GM23338 (cell line): ENCODE results near the gene OSBPL3. TPM values are rescaled to one million over a fixed set of nuclear protein-coding genes. Genes with fewer than 3 reads are reported as not detected.

Source experiments
- ATAC-seq: fragments of 200-7000 bp; cut with Tn5 transposase; 3 replicates; pipeline ENCODE4 v1.9.1; 2020
- DNase-seq: peaks from one replicate; pipeline ENCODE4 v3.0.0-alpha.2; 2015; ENCODE audit warnings: low spot score
- H2AFZ ChIP-seq: fragments of 200-600 bp; sonication (generic); 2 replicates; pipeline ENCODE4 v1.8.0; 2016; ENCODE audit warnings: antibody characterized with exemption, mild to moderate bottlenecking, moderate library complexity
- H3F3A ChIP-seq: fragments of 200-600 bp; sonication (generic); replicated peaks from 2 replicates; pipeline ENCODE4 v1.8.0; 2017; ENCODE audit warnings: antibody characterized with exemption, mixed run types, low read depth
- H3K27ac ChIP-seq: fragments of 200-600 bp; sonication (generic); 2 replicates; pipeline ENCODE4 v1.6.1; 2016; ENCODE audit warnings: low read depth
- H3K27me3 ChIP-seq: fragments of 200-600 bp; sonication (generic); 2 replicates; pipeline ENCODE4 v1.8.0; 2016; ENCODE audit warnings: mild to moderate bottlenecking, mixed run types, moderate library complexity; ENCODE audit not compliant: insufficient read depth
- H3K36me3 ChIP-seq: fragments of 200-600 bp; sonication (generic); 2 replicates; pipeline ENCODE4 v1.8.0; 2016; ENCODE audit warnings: mild to moderate bottlenecking; ENCODE audit not compliant: insufficient read depth
- H3K4me1 ChIP-seq: fragments of 200-600 bp; sonication (generic); 2 replicates; pipeline ENCODE4 v1.8.0; 2016; ENCODE audit warnings: mild to moderate bottlenecking, moderate library complexity; ENCODE audit not compliant: insufficient read depth
- H3K4me2 ChIP-seq: fragments of 200-600 bp; sonication (generic); 2 replicates; pipeline ENCODE4 v1.7.1; 2017; ENCODE audit warnings: mixed run types
- H3K4me3 ChIP-seq: fragments of 200-600 bp; sonication (generic); 2 replicates; pipeline ENCODE4 v1.6.1; 2016; ENCODE audit warnings: mixed run types
- H3K79me2 ChIP-seq: fragments of 200-600 bp; sonication (generic); replicated peaks from 2 replicates; pipeline ENCODE4 v1.8.0; 2017; ENCODE audit warnings: mild to moderate bottlenecking; ENCODE audit not compliant: insufficient read depth
- H3K9me2 ChIP-seq: fragments of 200-600 bp; sonication (generic); 2 replicates; pipeline ENCODE4 v1.8.0; 2017; ENCODE audit not compliant: insufficient read depth
- H4K20me1 ChIP-seq: fragments of 200-600 bp; sonication (generic); replicated peaks from 2 replicates; pipeline ENCODE4 v1.8.0; 2017; ENCODE audit warnings: mild to moderate bottlenecking; ENCODE audit not compliant: insufficient read depth
- H3K27ac Mint-ChIP-seq: 2 replicates; pipeline ENCODE4 v1.8.0; 2020; ENCODE audit warnings: inconsistent platforms, mild to moderate bottlenecking, moderate library complexity, mixed read lengths
- H3K27me3 Mint-ChIP-seq: 3 replicates; pipeline ENCODE4 v1.8.0; 2022; ENCODE audit warnings: low read depth, mild to moderate bottlenecking, moderate library complexity, mixed read lengths, inconsistent platforms; ENCODE audit not compliant: insufficient read depth, poor library complexity
- H3K36me3 Mint-ChIP-seq: 3 replicates; pipeline ENCODE4 v1.8.0; 2021; ENCODE audit warnings: low read depth, mild to moderate bottlenecking, inconsistent platforms, moderate library complexity, mixed read lengths
- H3K4me1 Mint-ChIP-seq: 3 replicates; pipeline ENCODE4 v1.8.0; 2020; ENCODE audit warnings: mild to moderate bottlenecking, inconsistent platforms, mixed read lengths
- H3K4me3 Mint-ChIP-seq: 3 replicates; pipeline ENCODE4 v1.8.0; 2021; ENCODE audit warnings: moderate library complexity, mild to moderate bottlenecking, inconsistent platforms, mixed read lengths
- H3K9me3 Mint-ChIP-seq: 3 replicates; pipeline ENCODE4 v1.8.0; 2020; ENCODE audit warnings: moderate library complexity, mild to moderate bottlenecking, inconsistent platforms, mixed read lengths
- CREB1 ChIP-seq: fragments of 250-450 bp; sonication (Bioruptor Pico); IDR thresholded peaks from 2 replicates; pipeline ENCODE4 v1.5.0; 2020; ENCODE audit warnings: low read depth, mild to moderate bottlenecking, moderate library complexity
- ETS1 ChIP-seq: IDR thresholded peaks from 2 replicates; pipeline ENCODE4 v1.6.1; 2016; ENCODE audit warnings: antibody characterized with exemption
- EZH2phosphoT487 ChIP-seq: fragments of 200-600 bp; sonication (generic); IDR thresholded peaks from one replicate; pipeline ENCODE4 v1.8.1; 2018; ENCODE audit warnings: antibody characterized with exemption; ENCODE audit not compliant: unreplicated experiment
- JUNB ChIP-seq: IDR thresholded peaks from one replicate; pipeline ENCODE4 v1.6.1; 2016; ENCODE audit warnings: antibody characterized with exemption; ENCODE audit not compliant: unreplicated experiment
- POLR2AphosphoS5 ChIP-seq: IDR thresholded peaks from 2 replicates; pipeline ENCODE4 v1.6.1; 2016; ENCODE audit warnings: antibody characterized with exemption, low read depth
- STAT1 ChIP-seq: IDR thresholded peaks from one replicate; pipeline ENCODE4 v1.6.1; 2016; ENCODE audit warnings: antibody characterized with exemption; ENCODE audit not compliant: unreplicated experiment
- ZNF114 ChIP-seq: fragments of 250-450 bp; sonication (Bioruptor Pico); IDR thresholded peaks from 2 replicates; pipeline ENCODE4 v1.5.0; 2020; ENCODE audit warnings: mild to moderate bottlenecking, moderate library complexity
- ZNF331 ChIP-seq: fragments of 250-450 bp; sonication (Bioruptor Pico); IDR thresholded peaks from 2 replicates; pipeline ENCODE4 v1.5.0; 2020; ENCODE audit warnings: low read depth, mild to moderate bottlenecking, moderate library complexity
- polyA plus RNA-seq: library from polyadenylated mRNA; unstranded; fragments of >200 nt; fragmentation: Nextera tagmentation; extraction: Ambion mirVana; gene quantifications from 2 replicates; pipeline ENCODE4 v1.2.1, GENCODE V29; 2016
- total RNA-seq: library from RNA; depleted of rRNA; stranded (reverse); fragments of >200 nt; shearing (Covaris generic); gene quantifications from 2 replicates; pipeline ENCODE4 v1.2.3, GENCODE V29; 2014
- TF ChIP-seq, protein P1 (sequence below): fragments of 250-450 bp; sonication (Bioruptor Pico); IDR thresholded peaks from 2 replicates; pipeline ENCODE4 v1.5.0; 2020; ENCODE audit warnings: mild to moderate bottlenecking, moderate library complexity
- TF ChIP-seq, protein P2 (sequence below), 2 experiments: fragments of 200-600 bp in 1 of 2; sonication (generic) in 1 of 2; conservative IDR thresholded peaks; 2 replicates each; pipeline versions ENCODE4 v1.5.1 to v1.6.1; 2016 to 2017; ENCODE audit warnings: antibody characterized with exemption in 2 of 2, low read depth in 2 of 2, mild to moderate bottlenecking in 2 of 2, moderate library complexity in 1 of 2

Gene OSBPL3
- total and polyA plus RNA-seq, 2 experiments from 2014 or later, result 7.2 to 15.7 TPM

DNA sequence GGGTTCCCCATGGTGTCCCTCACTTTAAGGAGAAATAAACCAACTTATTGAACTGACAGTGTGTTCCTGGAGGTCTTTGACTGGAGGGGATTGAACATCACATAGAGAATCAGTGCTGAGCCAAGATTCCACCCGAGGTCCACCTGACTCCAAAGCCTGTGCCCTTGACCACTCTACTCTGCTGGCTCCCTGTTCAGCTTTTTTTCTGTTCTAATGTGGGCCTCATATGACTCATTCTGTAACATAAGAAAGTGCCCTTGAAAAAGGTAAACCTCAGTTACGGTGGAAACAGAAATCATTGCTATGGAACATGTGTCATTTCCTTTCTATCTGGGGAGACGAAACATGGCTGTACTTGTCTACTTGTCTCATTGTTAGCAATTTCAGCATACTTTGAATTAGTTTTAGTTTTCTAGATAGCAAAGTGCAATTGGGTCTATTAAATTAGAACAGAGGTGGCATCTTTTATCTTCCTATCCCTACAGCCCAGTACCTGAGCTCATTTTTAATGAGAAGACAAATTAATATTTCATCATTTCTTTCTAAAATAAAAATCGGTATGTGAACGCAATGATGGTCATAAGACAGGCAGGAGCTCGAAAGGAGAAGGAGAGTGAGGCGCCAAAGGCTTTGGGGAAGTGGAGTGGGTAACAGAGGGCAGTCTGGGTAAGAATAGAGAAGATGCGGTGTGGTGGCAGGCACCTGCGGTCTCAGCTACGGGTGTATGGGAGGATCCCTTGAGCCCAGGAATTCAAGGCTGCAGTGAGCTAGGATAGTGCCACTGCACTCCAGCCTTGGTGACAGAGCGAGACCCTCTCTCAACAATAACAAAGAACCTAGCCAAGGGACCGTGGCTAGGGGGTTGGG lies 224.2 kb downstream of the OSBPL3 start (continued):
- TF ChIP-seq, protein P1, sequence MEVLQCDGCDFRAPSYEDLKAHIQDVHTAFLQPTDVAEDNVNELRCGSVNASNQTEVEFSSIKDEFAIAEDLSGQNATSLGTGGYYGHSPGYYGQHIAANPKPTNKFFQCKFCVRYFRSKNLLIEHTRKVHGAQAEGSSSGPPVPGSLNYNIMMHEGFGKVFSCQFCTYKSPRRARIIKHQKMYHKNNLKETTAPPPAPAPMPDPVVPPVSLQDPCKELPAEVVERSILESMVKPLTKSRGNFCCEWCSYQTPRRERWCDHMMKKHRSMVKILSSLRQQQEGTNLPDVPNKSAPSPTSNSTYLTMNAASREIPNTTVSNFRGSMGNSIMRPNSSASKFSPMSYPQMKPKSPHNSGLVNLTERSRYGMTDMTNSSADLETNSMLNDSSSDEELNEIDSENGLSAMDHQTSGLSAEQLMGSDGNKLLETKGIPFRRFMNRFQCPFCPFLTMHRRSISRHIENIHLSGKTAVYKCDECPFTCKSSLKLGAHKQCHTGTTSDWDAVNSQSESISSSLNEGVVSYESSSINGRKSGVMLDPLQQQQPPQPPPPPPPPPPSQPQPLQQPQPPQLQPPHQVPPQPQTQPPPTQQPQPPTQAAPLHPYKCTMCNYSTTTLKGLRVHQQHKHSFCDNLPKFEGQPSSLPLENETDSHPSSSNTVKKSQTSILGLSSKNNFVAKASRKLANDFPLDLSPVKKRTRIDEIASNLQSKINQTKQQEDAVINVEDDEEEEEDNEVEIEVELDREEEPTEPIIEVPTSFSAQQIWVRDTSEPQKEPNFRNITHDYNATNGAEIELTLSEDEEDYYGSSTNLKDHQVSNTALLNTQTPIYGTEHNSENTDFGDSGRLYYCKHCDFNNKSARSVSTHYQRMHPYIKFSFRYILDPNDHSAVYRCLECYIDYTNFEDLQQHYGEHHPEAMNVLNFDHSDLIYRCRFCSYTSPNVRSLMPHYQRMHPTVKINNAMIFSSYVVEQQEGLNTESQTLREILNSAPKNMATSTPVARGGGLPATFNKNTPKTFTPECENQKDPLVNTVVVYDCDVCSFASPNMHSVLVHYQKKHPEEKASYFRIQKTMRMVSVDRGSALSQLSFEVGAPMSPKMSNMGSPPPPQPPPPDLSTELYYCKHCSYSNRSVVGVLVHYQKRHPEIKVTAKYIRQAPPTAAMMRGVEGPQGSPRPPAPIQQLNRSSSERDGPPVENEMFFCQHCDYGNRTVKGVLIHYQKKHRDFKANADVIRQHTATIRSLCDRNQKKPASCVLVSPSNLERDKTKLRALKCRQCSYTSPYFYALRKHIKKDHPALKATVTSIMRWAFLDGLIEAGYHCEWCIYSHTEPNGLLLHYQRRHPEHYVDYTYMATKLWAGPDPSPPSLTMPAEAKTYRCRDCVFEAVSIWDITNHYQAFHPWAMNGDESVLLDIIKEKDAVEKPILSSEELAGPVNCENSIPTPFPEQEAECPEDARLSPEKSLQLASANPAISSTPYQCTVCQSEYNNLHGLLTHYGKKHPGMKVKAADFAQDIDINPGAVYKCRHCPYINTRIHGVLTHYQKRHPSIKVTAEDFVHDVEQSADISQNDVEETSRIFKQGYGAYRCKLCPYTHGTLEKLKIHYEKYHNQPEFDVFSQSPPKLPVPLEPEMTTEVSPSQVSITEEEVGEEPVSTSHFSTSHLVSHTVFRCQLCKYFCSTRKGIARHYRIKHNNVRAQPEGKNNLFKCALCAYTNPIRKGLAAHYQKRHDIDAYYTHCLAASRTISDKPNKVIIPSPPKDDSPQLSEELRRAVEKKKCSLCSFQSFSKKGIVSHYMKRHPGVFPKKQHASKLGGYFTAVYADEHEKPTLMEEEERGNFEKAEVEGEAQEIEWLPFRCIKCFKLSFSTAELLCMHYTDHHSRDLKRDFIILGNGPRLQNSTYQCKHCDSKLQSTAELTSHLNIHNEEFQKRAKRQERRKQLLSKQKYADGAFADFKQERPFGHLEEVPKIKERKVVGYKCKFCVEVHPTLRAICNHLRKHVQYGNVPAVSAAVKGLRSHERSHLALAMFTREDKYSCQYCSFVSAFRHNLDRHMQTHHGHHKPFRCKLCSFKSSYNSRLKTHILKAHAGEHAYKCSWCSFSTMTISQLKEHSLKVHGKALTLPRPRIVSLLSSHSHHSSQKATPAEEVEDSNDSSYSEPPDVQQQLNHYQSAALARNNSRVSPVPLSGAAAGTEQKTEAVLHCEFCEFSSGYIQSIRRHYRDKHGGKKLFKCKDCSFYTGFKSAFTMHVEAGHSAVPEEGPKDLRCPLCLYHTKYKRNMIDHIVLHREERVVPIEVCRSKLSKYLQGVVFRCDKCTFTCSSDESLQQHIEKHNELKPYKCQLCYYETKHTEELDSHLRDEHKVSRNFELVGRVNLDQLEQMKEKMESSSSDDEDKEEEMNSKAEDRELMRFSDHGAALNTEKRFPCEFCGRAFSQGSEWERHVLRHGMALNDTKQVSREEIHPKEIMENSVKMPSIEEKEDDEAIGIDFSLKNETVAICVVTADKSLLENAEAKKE, result no peak

DNA sequence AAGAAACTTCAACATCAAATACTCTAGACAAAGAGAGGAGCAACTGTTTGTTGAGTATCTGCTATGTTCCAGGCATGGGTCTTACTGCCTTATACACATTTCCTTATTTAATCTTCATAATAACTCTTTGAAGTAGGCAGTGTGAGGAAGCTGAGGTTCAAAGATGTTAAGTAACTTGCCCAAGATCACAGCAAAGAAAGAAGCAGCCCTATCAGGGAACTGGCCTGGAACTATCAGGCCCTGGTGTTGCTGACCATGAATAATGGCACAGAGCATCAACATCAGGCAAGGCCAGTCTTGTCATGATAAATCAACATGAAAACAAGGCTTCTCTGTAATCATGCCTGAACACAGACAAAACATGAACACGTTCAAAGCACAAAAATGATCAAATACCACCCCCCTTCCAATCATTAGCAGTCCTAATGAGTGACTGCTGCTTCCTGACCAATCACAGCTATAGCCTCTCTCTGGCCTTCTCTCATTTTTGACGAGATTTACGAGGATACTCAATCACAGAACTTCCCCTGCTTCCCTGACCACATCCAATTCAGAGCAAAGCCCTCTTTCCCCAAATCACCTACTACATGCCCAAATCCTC lies 225.0 kb downstream of the OSBPL3 start:
- H3K4me1 Mint-ChIP-seq, result peaks cover 26% of the 10 kb centered on the region
- ATAC-seq (no peak), DNase-seq (no peak)
- H3K36me3 Mint-ChIP-seq, result no peaks in the 10 kb centered on the region; the same call in 2 of the 3 replicates
- Histone ChIP-seq H3K79me2 (no peaks in the 10 kb centered on the region), H3K27me3 (peaks cover 48% of the 10 kb centered on the region), H4K20me1 (no peaks in the 10 kb centered on the region), H3K27ac (no peak overlapping the region), H3K4me1 (peaks cover 24% of the 10 kb centered on the region), H3K9me2 (no peaks in the 10 kb centered on the region), H2AFZ (no peak overlapping the region), H3K4me3 (no peak overlapping the region), H3F3A (0 out of 2 replicates have a peak, but pooled peaks cover 10% of the 10 kb centered on the region), H3K4me2 (no peak overlapping the region), H3K36me3 (no peaks in the 10 kb centered on the region)
- H3K27me3 Mint-ChIP-seq, result peaks cover 29% of the 10 kb centered on the region
- no peak overlapping the region for H3K27ac Mint-ChIP-seq
- no peak overlapping the region for H3K4me3 Mint-ChIP-seq
- H3K9me3 Mint-ChIP-seq, result no peaks in the 10 kb centered on the region
- TF ChIP-seq CREB1 (CRISPR knock-in tag) (no peak), POLR2AphosphoS5 (no peak), STAT1 (no peak), JUNB (no peak), EZH2phosphoT487 (no peak), ZNF331 (CRISPR knock-in tag) (no peak), ETS1 (no peak), ZNF114 (no peak)
- TF ChIP-seq, protein P2, sequence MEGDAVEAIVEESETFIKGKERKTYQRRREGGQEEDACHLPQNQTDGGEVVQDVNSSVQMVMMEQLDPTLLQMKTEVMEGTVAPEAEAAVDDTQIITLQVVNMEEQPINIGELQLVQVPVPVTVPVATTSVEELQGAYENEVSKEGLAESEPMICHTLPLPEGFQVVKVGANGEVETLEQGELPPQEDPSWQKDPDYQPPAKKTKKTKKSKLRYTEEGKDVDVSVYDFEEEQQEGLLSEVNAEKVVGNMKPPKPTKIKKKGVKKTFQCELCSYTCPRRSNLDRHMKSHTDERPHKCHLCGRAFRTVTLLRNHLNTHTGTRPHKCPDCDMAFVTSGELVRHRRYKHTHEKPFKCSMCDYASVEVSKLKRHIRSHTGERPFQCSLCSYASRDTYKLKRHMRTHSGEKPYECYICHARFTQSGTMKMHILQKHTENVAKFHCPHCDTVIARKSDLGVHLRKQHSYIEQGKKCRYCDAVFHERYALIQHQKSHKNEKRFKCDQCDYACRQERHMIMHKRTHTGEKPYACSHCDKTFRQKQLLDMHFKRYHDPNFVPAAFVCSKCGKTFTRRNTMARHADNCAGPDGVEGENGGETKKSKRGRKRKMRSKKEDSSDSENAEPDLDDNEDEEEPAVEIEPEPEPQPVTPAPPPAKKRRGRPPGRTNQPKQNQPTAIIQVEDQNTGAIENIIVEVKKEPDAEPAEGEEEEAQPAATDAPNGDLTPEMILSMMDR (conservative IDR thresholded peaks at IDR 0.05; ENCODE audit: low read depth in 2 of 2), result no peak
